Subcutaneous abdominal adipose tissue (tissue), 5 donors: ENCODE measurements around the gene HLF.
A peak's percentile ranks its signal among the peaks of the same experiment; 100 is the strongest.

Source experiments
- H3K27ac ChIP-seq: one replicate; pipeline ENCODE4 v1.7.0; 2013; ENCODE audit warnings: low read depth, mild to moderate bottlenecking, inconsistent platforms, low read length, moderate library complexity
- H3K27me3 ChIP-seq, 5 donors: one replicate each; pipeline ENCODE4 v1.7.0; 2013; ENCODE audit warnings: low read length in 5 of 5, inconsistent platforms in 1 of 5; ENCODE audit not compliant: control insufficient read depth in 5 of 5, insufficient read depth in 4 of 5
- H3K36me3 ChIP-seq, 5 donors: one replicate each; pipeline ENCODE4 v1.7.0; 2013; ENCODE audit warnings: low read length in 5 of 5; ENCODE audit not compliant: control insufficient read depth in 5 of 5, insufficient read depth in 5 of 5
- H3K4me1 ChIP-seq, 5 donors: one replicate each; pipeline ENCODE4 v1.7.0; 2013; ENCODE audit warnings: low read length in 5 of 5, mild to moderate bottlenecking in 3 of 5, moderate library complexity in 1 of 5; ENCODE audit not compliant: control insufficient read depth in 5 of 5, insufficient read depth in 5 of 5
- H3K4me3 ChIP-seq, 5 donors: one replicate each; pipeline ENCODE4 v1.7.0; 2013; ENCODE audit warnings: low read length in 5 of 5, low read depth in 1 of 5
- H3K9ac ChIP-seq, 5 donors: one replicate each; pipeline ENCODE4 v1.7.0; 2013; ENCODE audit warnings: low read length in 5 of 5, mild to moderate bottlenecking in 4 of 5, moderate library complexity in 3 of 5
- H3K9me3 ChIP-seq, 5 donors: one replicate each; pipeline ENCODE4 v1.7.0; 2013; ENCODE audit warnings: low read length in 5 of 5; ENCODE audit not compliant: control insufficient read depth in 5 of 5
- donor health status: healthy.
- donor health status: healthy.
- donor health status: healthy.
- donor health status: healthy.
- donor health status: healthy.

HLF gene

GRCh38 chr17:55282379-55282702, 17.6 kb downstream of the HLF start:
- H3K27ac ChIP-seq = peak overlapping the region; percentile 9
- H3K27me3 ChIP-seq = no peaks in the 10 kb centered on the region
- H3K9ac ChIP-seq = no peak overlapping the region
- H3K36me3 ChIP-seq = no peaks in the 10 kb centered on the region
- no peak overlapping the region for H3K4me3 ChIP-seq
- H3K9me3 ChIP-seq = no peaks in the 10 kb centered on the region
- H3K4me1 ChIP-seq = peaks cover 3 to 69% (median 60%) of the 10 kb centered on the region in 5 donors

- no peak overlapping the region for H3K4me3 ChIP-seq
- no peaks in the 10 kb centered on the region for H3K27me3 ChIP-seq
- H3K36me3 ChIP-seq = no peaks in the 10 kb centered on the region
- no peak overlapping the region for H3K27ac ChIP-seq
- H3K9me3 ChIP-seq = no peaks in the 10 kb centered on the region
- peaks cover 3 to 73% (median 58%) of the 10 kb centered on the region in 5 donors for H3K4me1 ChIP-seq
- H3K9ac ChIP-seq = no peak overlapping the region
Observed at GRCh38 chr17:55282741-55283140, 18.0 kb downstream of the HLF start.

- peak overlapping the region; percentile 32 for H3K27ac ChIP-seq
- no peak overlapping the region for H3K4me3 ChIP-seq
- H3K27me3 ChIP-seq = no peaks in the 10 kb centered on the region
- no peaks in the 10 kb centered on the region for H3K9me3 ChIP-seq
- no peaks in the 10 kb centered on the region for H3K36me3 ChIP-seq
- peaks cover 3 to 68% (median 52%) of the 10 kb centered on the region in 5 donors for H3K4me1 ChIP-seq
- no peak overlapping the region for H3K9ac ChIP-seq
Observed at GRCh38 chr17:55283256-55283965, 18.7 kb downstream of the HLF start.

- H3K27ac ChIP-seq = peak overlapping the region; percentile 25
- H3K4me3 ChIP-seq = no peak overlapping the region
- H3K9ac ChIP-seq = no peak overlapping the region
- peaks cover 3 to 68% (median 52%) of the 10 kb centered on the region in 5 donors for H3K4me1 ChIP-seq
- H3K27me3 ChIP-seq = no peaks in the 10 kb centered on the region
- no peaks in the 10 kb centered on the region for H3K36me3 ChIP-seq
- H3K9me3 ChIP-seq = no peaks in the 10 kb centered on the region
Observed at GRCh38 chr17:55284001-55284884, 19.5 kb downstream of the HLF start.

GRCh38 chr17:55284944-55285339, 20.2 kb downstream of the HLF start:
- peaks cover 3 to 69% (median 52%) of the 10 kb centered on the region in 5 donors for H3K4me1 ChIP-seq
- H3K9ac ChIP-seq = no peak overlapping the region
- no peaks in the 10 kb centered on the region for H3K36me3 ChIP-seq

GRCh38 chr17:55285340-55286301, 20.9 kb downstream of the HLF start:
- no peaks in the 10 kb centered on the region for H3K27me3 ChIP-seq
- no peaks in the 10 kb centered on the region for H3K9me3 ChIP-seq
- H3K27ac ChIP-seq = peak overlapping the region; percentile 45
- H3K9ac ChIP-seq = no peak overlapping the region
- H3K4me3 ChIP-seq = peak overlapping the region in 2 of 5 donors; percentile 19 to 41
- H3K36me3 ChIP-seq = no peaks in the 10 kb centered on the region
- H3K4me1 ChIP-seq = peaks cover 3 to 76% (median 52%) of the 10 kb centered on the region in 5 donors

More at GRCh38 chr17:55284944-55285339, 20.2 kb downstream of the HLF start:
- H3K27ac ChIP-seq = peak overlapping the region; percentile 25
- H3K4me3 ChIP-seq = no peak overlapping the region
- no peaks in the 10 kb centered on the region for H3K9me3 ChIP-seq
- H3K27me3 ChIP-seq = no peaks in the 10 kb centered on the region

- Histone ChIP-seq H3K36me3 (peaks cover 0 to 2% (median 0%) of the 10 kb centered on the region in 5 donors), H3K4me3 (no peak overlapping the region), H3K27ac (no peak overlapping the region), H3K9ac (no peak overlapping the region), H3K9me3 (no peaks in the 10 kb centered on the region), H3K4me1 (peaks cover 3 to 70% (median 48%) of the 10 kb centered on the region in 5 donors), H3K27me3 (no peaks in the 10 kb centered on the region)
Observed at GRCh38 chr17:55286681-55287589, 22.2 kb downstream of the HLF start.

- peaks cover 0 to 2% (median 0%) of the 10 kb centered on the region in 5 donors for H3K36me3 ChIP-seq
- no peaks in the 10 kb centered on the region for H3K9me3 ChIP-seq
- peaks cover 3 to 54% (median 32%) of the 10 kb centered on the region in 5 donors for H3K4me1 ChIP-seq
- H3K4me3 ChIP-seq = no peak overlapping the region
- no peaks in the 10 kb centered on the region for H3K27me3 ChIP-seq
- H3K9ac ChIP-seq = no peak overlapping the region
- no peak overlapping the region for H3K27ac ChIP-seq
Observed at GRCh38 chr17:55288356-55289105, 23.8 kb downstream of the HLF start.
